DMS153 treated with DMSO at 0.1 percent for 48 hours (cell line): Measurements from ENCODE around the gene PIGR.

Experiments used
- DNase-seq: peaks from one replicate; lab custom pipeline; 2025; ENCODE audit not compliant: unreplicated experiment; lab: John Stamatoyannopoulos, UW

Gene PIGR

GRCh38 chr1:206946261-206946660 is at the start of gene PIGR:
Gene PIGR (minus strand): TSS chr1:206946466. CDS start chr1:206940531, 5,935 bp downstream.
- DNase-seq = no peak

- no peak for DNase-seq
These were observed 46.5 kb upstream of the PIGR start for GRCh38 chr1:206992790-206993189.

GRCh38 chr1:206987873-206988272 is 41.6 kb upstream of the PIGR start:
- no peak for DNase-seq

GRCh38 chr1:206986885-206987284 is 40.6 kb upstream of the PIGR start:
- DNase-seq = no peak

- DNase-seq = no peak
These were observed 40.1 kb upstream of the PIGR start for GRCh38 chr1:206986402-206986801.

- no peak for DNase-seq
These were observed 39.0 kb upstream of the PIGR start for GRCh38 chr1:206985162-206985749.

- peak; percentile 71 for DNase-seq
These were observed 36.0 kb upstream of the PIGR start for GRCh38 chr1:206982216-206982615.

GRCh38 chr1:206979379-206980043 is 33.2 kb upstream of the PIGR start:
- DNase-seq = no peak

- no peak for DNase-seq
These were observed 32.0 kb upstream of the PIGR start for GRCh38 chr1:206978259-206978658.

- DNase-seq = peak; percentile 10
These were observed 29.0 kb upstream of the PIGR start for GRCh38 chr1:206975306-206975705.

GRCh38 chr1:206974140-206974539 is 27.9 kb upstream of the PIGR start:
- DNase-seq = no peak

- no peak for DNase-seq
These were observed 26.5 kb upstream of the PIGR start for GRCh38 chr1:206972728-206973127.

GRCh38 chr1:206971029-206971655 is 24.9 kb upstream of the PIGR start:
- DNase-seq = no peak

- no peak for DNase-seq
These were observed 24.2 kb upstream of the PIGR start, which contains the start of gene FCAMR for GRCh38 chr1:206970446-206970845. Gene FCAMR (minus strand): TSS chr1:206970460. CDS start chr1:206970125, 335 bp downstream.

GRCh38 chr1:206969090-206969489 is 22.8 kb upstream of the PIGR start:
- DNase-seq = no peak

- no peak for DNase-seq
These were observed 21.0 kb upstream of the PIGR start for GRCh38 chr1:206967096-206967849.

- DNase-seq = no peak
These were observed 19.5 kb upstream of the PIGR start for GRCh38 chr1:206965781-206966180.

- no peak for DNase-seq
These were observed 17.5 kb upstream of the PIGR start for GRCh38 chr1:206963740-206964139.

- no peak for DNase-seq
These were observed 16.9 kb upstream of the PIGR start for GRCh38 chr1:206963119-206963712.

- no peak for DNase-seq
These were observed 16.0 kb upstream of the PIGR start for GRCh38 chr1:206962272-206962671.

- DNase-seq = no peak
These were observed 15.4 kb upstream of the PIGR start for GRCh38 chr1:206961668-206962067.
